Upper lobe of left lung (tissue), 6 donors: ENCODE measurements around the gene STAB2. TPM values are rescaled to one million over a fixed set of nuclear protein-coding genes. Genes with fewer than 3 reads are reported as not detected.

Source experiments
- ATAC-seq, 2 donors: fragments of 200-7000 bp; cut with Tn5 transposase; one replicate each; pipeline ENCODE4 v1.9.1; 2022; ENCODE audit warnings: mild to moderate bottlenecking in 2 of 2, moderate library complexity in 2 of 2; ENCODE audit not compliant: low FRiP score in 2 of 2
- DNase-seq, 2 donors: peaks; one replicate each; pipeline ENCODE4 v3.0.0-alpha.2; 2019 to 2020
- H3K27ac ChIP-seq, 4 donors: fragments of 200-600 bp; sonication (generic); one replicate each; pipeline ENCODE4 v1.5.1; 2016 to 2019
- H3K27me3 ChIP-seq, 4 donors: fragments of 200-600 bp; sonication (generic); one replicate each; pipeline ENCODE4 v1.5.1; 2017 to 2019
- H3K36me3 ChIP-seq, 4 donors: fragments of 200-600 bp; sonication (generic); one replicate each; pipeline ENCODE4 v1.5.1; 2016 to 2019
- H3K4me1 ChIP-seq, 4 donors: fragments of 200-600 bp; sonication (generic); one replicate each; pipeline ENCODE4 v1.5.1; 2018 to 2019
- H3K4me3 ChIP-seq, 4 donors: fragments of 200-600 bp; sonication (generic); one replicate each; pipeline ENCODE4 v1.5.1; 2017 to 2019; ENCODE audit warnings: mild to moderate bottlenecking in 2 of 4, moderate library complexity in 1 of 4
- H3K9me3 ChIP-seq, 4 donors: fragments of 200-600 bp; sonication (generic); one replicate each; pipeline ENCODE4 v1.5.1; 2018 to 2019
- EP300 ChIP-seq, 4 donors: sonication (generic); formaldehyde crosslinking; IDR thresholded peaks; one replicate each; pipeline ENCODE4 v1.5.1; 2017; ENCODE audit warnings: antibody characterized with exemption in 4 of 4, control low read depth in 2 of 4
- POLR2A ChIP-seq, 4 donors: fragments of 450-650 bp; IDR thresholded peaks; one replicate each; pipeline ENCODE4 v1.5.1; 2016 to 2017; ENCODE audit warnings: antibody characterized with exemption in 4 of 4, mild to moderate bottlenecking in 2 of 4
- POLR2AphosphoS5 ChIP-seq, 2 donors: sonication (generic); formaldehyde crosslinking; IDR thresholded peaks; one replicate each; pipeline ENCODE4 v1.5.1; 2017; ENCODE audit warnings: antibody characterized with exemption in 2 of 2
- WGBS, 2 donors: methylation state at CpG; one replicate each; pipeline ENCODE4 v1.1.5; 2017 to 2018; 5-methylcytosine and 5-hydroxymethylcytosine counted together
- total RNA-seq, 6 donors: library from RNA; depleted of rRNA in 4 of 6; stranded (reverse); fragments of >200 nt in 4 of 6; gene quantifications; one replicate each; pipeline versions ENCODE4 v1.1.0 to v1.2.1, GENCODE V29; 2016 to 2021
- TF ChIP-seq, protein P1 (sequence below), 6 experiments: fragments of 450-650 bp in 4 of 6; fragments of 200-600 bp in 2 of 6; sonication (generic) in 2 of 6; IDR thresholded peaks; one replicate each; pipeline ENCODE4 v1.5.1; 2016 to 2019; ENCODE audit warnings: antibody characterized with exemption in 6 of 6
- donor health status: DM: no; HTN: no; CAD: no; lungs with moderate emphysema.
- donor health status: DM: no; HTN: yes; CAD: no; lungs with severe emphysema.

STAB2 gene
- total RNA-seq, 6 donors from 2014 or later = 0.10 to 2.4 (median 0.22) TPM; not detected in 1

DNA sequence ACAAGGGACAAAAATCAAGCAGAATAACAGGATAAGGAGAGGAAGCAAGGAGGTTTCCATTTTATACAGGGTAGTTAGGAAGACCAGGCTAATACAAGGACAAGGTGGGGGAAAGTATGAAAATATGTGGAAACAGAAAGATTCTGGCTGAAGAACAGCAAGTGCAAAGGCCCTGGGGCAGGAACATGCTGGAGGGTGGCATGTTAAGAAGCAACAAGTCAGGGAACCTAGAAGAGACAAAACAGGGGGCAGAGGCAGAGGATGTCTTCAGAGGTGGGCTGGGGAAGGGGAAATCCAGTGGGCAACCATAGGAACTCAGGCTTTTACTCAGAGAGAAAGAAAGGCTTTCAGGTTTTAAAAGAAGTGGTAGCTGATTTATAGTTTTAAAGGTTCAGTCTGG is 199.1 kb downstream of the STAB2 start:
- no peaks in the 10 kb centered on the region for H3K9me3 ChIP-seq
- peaks cover 0 to 8% (median 2%) of the 10 kb centered on the region in 4 donors for H3K36me3 ChIP-seq
- H3K27me3 ChIP-seq = no peaks in the 10 kb centered on the region
- no peak for DNase-seq
- no peak overlapping the region for H3K4me3 ChIP-seq
- no peak for ATAC-seq
- no peak overlapping the region for H3K27ac ChIP-seq
- H3K4me1 ChIP-seq = no peaks in the 10 kb centered on the region
- TF ChIP-seq POLR2A (IDR thresholded peaks at IDR 0.05) (no peak), POLR2AphosphoS5 (IDR thresholded peaks at IDR 0.05) (no peak), EP300 (IDR thresholded peaks at IDR 0.05) (no peak)
- TF ChIP-seq, protein P1, sequence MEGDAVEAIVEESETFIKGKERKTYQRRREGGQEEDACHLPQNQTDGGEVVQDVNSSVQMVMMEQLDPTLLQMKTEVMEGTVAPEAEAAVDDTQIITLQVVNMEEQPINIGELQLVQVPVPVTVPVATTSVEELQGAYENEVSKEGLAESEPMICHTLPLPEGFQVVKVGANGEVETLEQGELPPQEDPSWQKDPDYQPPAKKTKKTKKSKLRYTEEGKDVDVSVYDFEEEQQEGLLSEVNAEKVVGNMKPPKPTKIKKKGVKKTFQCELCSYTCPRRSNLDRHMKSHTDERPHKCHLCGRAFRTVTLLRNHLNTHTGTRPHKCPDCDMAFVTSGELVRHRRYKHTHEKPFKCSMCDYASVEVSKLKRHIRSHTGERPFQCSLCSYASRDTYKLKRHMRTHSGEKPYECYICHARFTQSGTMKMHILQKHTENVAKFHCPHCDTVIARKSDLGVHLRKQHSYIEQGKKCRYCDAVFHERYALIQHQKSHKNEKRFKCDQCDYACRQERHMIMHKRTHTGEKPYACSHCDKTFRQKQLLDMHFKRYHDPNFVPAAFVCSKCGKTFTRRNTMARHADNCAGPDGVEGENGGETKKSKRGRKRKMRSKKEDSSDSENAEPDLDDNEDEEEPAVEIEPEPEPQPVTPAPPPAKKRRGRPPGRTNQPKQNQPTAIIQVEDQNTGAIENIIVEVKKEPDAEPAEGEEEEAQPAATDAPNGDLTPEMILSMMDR (IDR thresholded peaks at IDR 0.05) = no peak

DNA sequence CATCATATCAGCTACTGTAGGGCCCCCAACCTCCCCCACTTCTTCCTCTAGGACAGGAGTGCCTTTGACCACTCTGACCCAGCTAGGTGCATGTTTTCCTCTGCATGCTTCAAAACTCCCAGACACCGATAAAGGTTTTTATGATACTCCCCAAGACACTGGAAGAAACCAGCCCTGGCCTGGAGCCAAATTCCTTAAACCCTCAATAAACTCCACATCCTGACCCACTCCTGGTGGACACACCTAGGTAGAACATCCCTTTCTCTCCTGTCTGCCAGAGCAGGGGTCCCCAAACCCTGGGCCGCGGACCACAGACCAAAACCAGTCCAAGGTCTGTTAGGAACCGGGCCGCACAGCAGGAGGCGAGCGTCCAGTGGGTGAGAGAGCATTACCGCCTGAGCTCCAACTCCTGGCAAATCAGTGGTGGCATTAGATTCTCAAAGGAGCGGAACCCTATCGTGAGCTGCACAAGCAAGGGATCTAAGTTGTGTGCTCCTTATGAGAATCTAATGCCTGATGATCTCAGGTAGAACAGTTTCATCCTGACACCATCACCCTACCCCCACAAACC is 204.4 kb downstream of the STAB2 start:
- 88 to 95% methylated on average over 10 of the region's 10 CpGs for WGBS, 2 donors
- no peaks in the 10 kb centered on the region for H3K27me3 ChIP-seq
- H3K4me1 ChIP-seq = no peaks in the 10 kb centered on the region
- peaks cover 0 to 14% (median 3%) of the 10 kb centered on the region in 4 donors for H3K36me3 ChIP-seq
- no peak overlapping the region for H3K27ac ChIP-seq
- H3K9me3 ChIP-seq = no peaks in the 10 kb centered on the region
- ATAC-seq = no peak
- TF ChIP-seq EP300 (IDR thresholded peaks at IDR 0.05) = no peak
- TF ChIP-seq, protein P1 (IDR thresholded peaks at IDR 0.05) = no peak
- TF ChIP-seq POLR2A (IDR thresholded peaks at IDR 0.05) = no peak
- TF ChIP-seq POLR2AphosphoS5 (IDR thresholded peaks at IDR 0.05) = no peak
- no peak for DNase-seq
- no peak overlapping the region for H3K4me3 ChIP-seq

DNA sequence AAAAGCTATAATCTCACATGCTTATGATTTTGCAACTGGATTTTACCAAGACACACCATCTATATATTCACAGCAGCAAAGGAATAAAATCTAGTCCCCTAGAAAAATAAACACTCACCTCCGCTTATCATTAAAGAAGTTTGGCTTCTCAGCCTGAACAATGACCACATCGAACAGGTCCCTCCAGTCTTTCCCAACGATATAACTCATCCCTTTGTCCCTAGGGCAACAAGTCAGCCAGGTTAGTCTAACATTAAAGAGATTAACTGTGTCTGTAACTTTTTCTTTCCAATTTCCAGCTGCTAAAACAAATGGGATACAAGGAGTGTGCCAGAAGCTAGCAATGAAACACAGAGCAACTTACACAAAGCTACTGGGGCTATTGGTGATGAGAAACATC is 206.0 kb downstream of the STAB2 start:
- Histone ChIP-seq H3K9me3 (no peaks in the 10 kb centered on the region), H3K4me1 (no peaks in the 10 kb centered on the region), H3K36me3 (peaks cover 0 to 20% (median 3%) of the 10 kb centered on the region in 4 donors), H3K27me3 (no peaks in the 10 kb centered on the region), H3K27ac (no peak overlapping the region), H3K4me3 (no peak overlapping the region)
- DNase-seq (no peak), ATAC-seq (no peak)
- TF ChIP-seq, protein P1 (IDR thresholded peaks at IDR 0.05) = no peak
- TF ChIP-seq POLR2A (IDR thresholded peaks at IDR 0.05) (no peak), POLR2AphosphoS5 (IDR thresholded peaks at IDR 0.05) (no peak), EP300 (IDR thresholded peaks at IDR 0.05) (no peak)
- WGBS, 2 donors = 58 to 87% methylated on average over 3 of the region's 3 CpGs

DNA sequence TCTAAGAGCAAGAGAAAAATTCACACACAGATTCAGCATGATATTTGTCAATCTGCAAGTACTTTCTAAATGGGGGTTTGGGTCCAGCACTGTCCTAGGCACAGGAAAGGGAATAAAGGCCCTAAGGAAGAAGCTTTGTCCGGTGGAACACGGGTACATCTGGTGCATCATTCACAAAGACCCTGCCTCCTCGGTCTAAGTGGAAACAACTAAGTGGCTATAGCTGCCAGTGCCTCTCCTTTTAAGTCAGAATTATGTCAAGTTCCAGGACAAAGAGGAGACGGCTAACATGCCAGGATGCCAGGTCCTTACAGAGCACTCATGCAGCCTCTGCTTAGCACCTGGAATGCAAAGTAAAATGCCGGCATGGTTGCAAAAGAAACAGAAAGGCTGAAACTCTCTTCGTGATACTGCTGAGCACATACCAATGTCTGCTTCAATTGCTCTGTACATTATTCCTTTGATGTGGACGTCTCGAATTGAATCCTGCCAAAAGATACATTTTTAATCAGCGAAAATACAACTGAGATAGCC is 206.5 kb downstream of the STAB2 start:
- ATAC-seq = no peak
- H3K36me3 ChIP-seq = peaks cover 0 to 20% (median 3%) of the 10 kb centered on the region in 4 donors
- no peaks in the 10 kb centered on the region for H3K27me3 ChIP-seq
- no peak overlapping the region for H3K27ac ChIP-seq
- WGBS, 2 donors = 73 to 87% methylated on average over 9 of the region's 9 CpGs
- no peak for DNase-seq
- H3K9me3 ChIP-seq = no peaks in the 10 kb centered on the region
- TF ChIP-seq, protein P1 (IDR thresholded peaks at IDR 0.05) = no peak
- TF ChIP-seq POLR2AphosphoS5 (IDR thresholded peaks at IDR 0.05) = no peak
- TF ChIP-seq EP300 (IDR thresholded peaks at IDR 0.05) = no peak
- TF ChIP-seq POLR2A (IDR thresholded peaks at IDR 0.05) = no peak
- no peaks in the 10 kb centered on the region for H3K4me1 ChIP-seq
- H3K4me3 ChIP-seq = no peak overlapping the region
